ENCODE measurements around the gene CBLL2. TPM values are rescaled to one million over a fixed set of nuclear protein-coding genes. Genes with fewer than 3 reads are reported as not detected.

The CBLL2 gene
- total RNA-seq, 1 experiment from 2014 or later: not detected

- TF ChIP-seq EGR1 (IDR thresholded peaks at IDR 0.05; ENCODE audit: low read depth) (no peak), SIN3A (IDR thresholded peaks at IDR 0.05; ENCODE audit: low read depth) (no peak), CEBPB (IDR thresholded peaks at IDR 0.05; ENCODE audit: low read depth) (no peak), RAD21 (IDR thresholded peaks at IDR 0.05; ENCODE audit: low read depth) (no peak), ZFX (IDR thresholded peaks at IDR 0.05) (no peak), ATF3 (IDR thresholded peaks at IDR 0.05) (no peak), EZH2phosphoT487 (IDR thresholded peaks at IDR 0.05; ENCODE audit: borderline replicate concordance) (no peak), JUND (IDR thresholded peaks at IDR 0.05) (no peak), CTCF (IDR thresholded peaks at IDR 0.05 in 2 of 3, conservative IDR thresholded peaks at IDR 0.05 in 1 of 3; ENCODE audit: borderline replicate concordance in 1 of 3, insufficient read depth in 1 of 3, low read depth in 2 of 3, low read length in 2 of 3) (no peak), SRF (IDR thresholded peaks at IDR 0.05; ENCODE audit: low read depth) (no peak), POLR2AphosphoS5 (IDR thresholded peaks at IDR 0.05; ENCODE audit: low read depth, low read length) (no peak), REST (IDR thresholded peaks at IDR 0.05; ENCODE audit: low read depth) (no peak), ZBTB33 (IDR thresholded peaks at IDR 0.05; ENCODE audit: extremely low read depth, insufficient replicate concordance, low read length) (no peak), POLR2A (IDR thresholded peaks at IDR 0.05; ENCODE audit: borderline replicate concordance, extremely low read depth, insufficient read depth, insufficient read length) (no peak), YY1 (IDR thresholded peaks at IDR 0.05; ENCODE audit: extremely low read depth, insufficient replicate concordance, low read depth, low read length) (no peak), FOSL1 (IDR thresholded peaks at IDR 0.05; ENCODE audit: low read depth) (no peak), EZH2 (IDR thresholded peaks at IDR 0.05) (no peak), TCF7L2 (IDR thresholded peaks at IDR 0.05; ENCODE audit: borderline replicate concordance, extremely low read depth, insufficient read depth, insufficient read length) (no peak), CBX3 (IDR thresholded peaks at IDR 0.05; ENCODE audit: low read depth) (no peak), MAX (IDR thresholded peaks at IDR 0.05) (no peak)
- H3K79me2 ChIP-seq (ENCODE audit: insufficient read depth, low read length): no peaks in the 10 kb centered on the region
- H3K27ac ChIP-seq (ENCODE audit: low read depth, low read length): no peak overlapping the region
- no peaks in the 10 kb centered on the region for H3K36me3 ChIP-seq (ENCODE audit: control insufficient read depth in 1 of 2, insufficient read depth in 2 of 2, low read length in 2 of 2)
- no peak overlapping the region for H2AFZ ChIP-seq (ENCODE audit: low read depth, low read length, poor library complexity, severe bottlenecking)
- ChIA-PET POLR2A (no interaction called here), RAD21 (ENCODE audit: low non-redundant PET in 1 of 2, low total read pairs in 2 of 2, uncharacterized antibody in 2 of 2, unreplicated experiment in 2 of 2) (no interaction called here), CTCF (no interaction called here)
- no peaks in the 10 kb centered on the region for H3K9me3 ChIP-seq (ENCODE audit: control insufficient read depth in 1 of 2, insufficient read depth in 1 of 2, low read depth in 1 of 2, low read length in 2 of 2)
- H4K20me1 ChIP-seq (ENCODE audit: insufficient read depth): no peaks in the 10 kb centered on the region
- H3K9ac ChIP-seq (ENCODE audit: low read length): no peak overlapping the region
- H3K27me3 ChIP-seq (ENCODE audit: insufficient read depth, low read length): no peaks in the 10 kb centered on the region
- H3K4me2 ChIP-seq (ENCODE audit: low read length): no peak overlapping the region
- no peak for ATAC-seq
- H3K4me3 ChIP-seq (replicated peaks in 1 of 2; ENCODE audit: low read depth in 1 of 2, low read length in 2 of 2): no peak overlapping the region
- H3K4me1 ChIP-seq (ENCODE audit: control insufficient read depth in 1 of 2, insufficient read depth in 2 of 2, low read length in 2 of 2): peaks cover 14 to 17% of the 10 kb centered on the region in 2 experiments; a peak in 3 of 4 replicates
- BruUV-seq (replicated peaks): no TSS peak
- no peaks in the 10 kb centered on the region for H3K9me2 ChIP-seq (ENCODE audit: insufficient read depth)
- DNase-seq (ENCODE audit: low read depth, low spot score): no peak
- intact Hi-C loops (cut with micrococcal nuclease): no loop called here
Observed at GRCh38 chrX:22296871-22297270, 24.2 kb downstream of the CBLL2 start.

Data from HCT116 (cell line).